Upper lobe of right lung (tissue), 1 donor: ENCODE data around the gene HSPBP1. TPM values are rescaled to one million over a fixed set of nuclear protein-coding genes. Genes with fewer than 3 reads are reported as not detected.

Source experiments
- ATAC-seq: fragments of 200-7000 bp; cut with Tn5 transposase; one replicate; pipeline ENCODE4 v1.9.1; 2020; ENCODE audit warnings: mild to moderate bottlenecking, moderate library complexity
- DNase-seq: peaks from one replicate; pipeline ENCODE4 v3.0.0-alpha.2; 2020
- H3K27ac ChIP-seq: fragments of 200-600 bp; one replicate; pipeline ENCODE4 v1.8.0; 2022
- H3K27me3 ChIP-seq: fragments of 200-600 bp; one replicate; pipeline ENCODE4 v1.8.0; 2022; ENCODE audit warnings: mild to moderate bottlenecking
- H3K36me3 ChIP-seq: fragments of 200-600 bp; one replicate; pipeline ENCODE4 v1.8.0; 2022
- H3K4me1 ChIP-seq: fragments of 200-600 bp; one replicate; pipeline ENCODE4 v1.8.0; 2022
- H3K4me3 ChIP-seq: fragments of 200-600 bp; one replicate; pipeline ENCODE4 v1.8.0; 2022; ENCODE audit warnings: mild to moderate bottlenecking
- H3K9me3 ChIP-seq: fragments of 200-600 bp; one replicate; pipeline ENCODE4 v1.8.0; 2022
- CTCF ChIP-seq: fragments of 200-600 bp; IDR thresholded peaks from one replicate; pipeline ENCODE4 v1.8.0; 2022; ENCODE audit warnings: antibody characterized with exemption
- intact Hi-C: fragments of 100-400 bp; cut with DNase I; formaldehyde crosslinking; loops from one replicate; pipeline ENCODE4 v1.11.0; 2022
- total RNA-seq: library from RNA; stranded (reverse); fragmentation: NEBNext Ultra II Directional; extraction: Animal tissue kit (Norgen Biotek cat#: 25700); gene quantifications from one replicate; pipeline ENCODE4 v1.2.1, GENCODE V29; 2021
- donor health status: DM: no; HTN: yes; CAD: no; lungs with severe emphysema.

Gene HSPBP1
- total RNA-seq, 1 donor from 2014 or later, result 19.7 TPM

- ATAC-seq, result no peak
These were observed 20.1 kb upstream of the HSPBP1 start for GRCh38 chr19:55299991-55300390.

GRCh38 chr19:55297267-55297666, 17.4 kb upstream of the HSPBP1 start:
- no peak overlapping the region for H3K27ac ChIP-seq

More at GRCh38 chr19:55299991-55300390, 20.1 kb upstream of the HSPBP1 start:
- DNase-seq, result no peak
- H3K27me3 ChIP-seq, result no peaks in the 10 kb centered on the region
- H3K4me1 ChIP-seq, result peaks cover 7% of the 10 kb centered on the region
- intact Hi-C loops, result no loop called here
- no peaks in the 10 kb centered on the region for H3K36me3 ChIP-seq
- no peaks in the 10 kb centered on the region for H3K9me3 ChIP-seq
- no peak overlapping the region for H3K4me3 ChIP-seq
- TF ChIP-seq CTCF, result no peak
- H3K27ac ChIP-seq, result no peak overlapping the region

GRCh38 chr19:55289117-55289796, 9.3 kb upstream of the HSPBP1 start:
- intact Hi-C loops, result no loop called here
- H3K27ac ChIP-seq, result no peak overlapping the region
- DNase-seq, result no peak
- H3K27me3 ChIP-seq, result no peaks in the 10 kb centered on the region
- no peaks in the 10 kb centered on the region for H3K4me1 ChIP-seq
- H3K36me3 ChIP-seq, result no peaks in the 10 kb centered on the region
- H3K4me3 ChIP-seq, result no peak overlapping the region
- ATAC-seq, result no peak
- TF ChIP-seq CTCF, result no peak
- no peaks in the 10 kb centered on the region for H3K9me3 ChIP-seq

More at GRCh38 chr19:55297267-55297666, 17.4 kb upstream of the HSPBP1 start:
- no peak for TF ChIP-seq CTCF
- DNase-seq (no peak), ATAC-seq (no peak)
- H3K9me3 ChIP-seq, result no peaks in the 10 kb centered on the region
- intact Hi-C loops, result no loop called here
- no peak overlapping the region for H3K4me3 ChIP-seq
- no peaks in the 10 kb centered on the region for H3K27me3 ChIP-seq
- peaks cover 7% of the 10 kb centered on the region for H3K4me1 ChIP-seq
- H3K36me3 ChIP-seq, result no peaks in the 10 kb centered on the region

GRCh38 chr19:55287361-55288079, 7.6 kb upstream of the HSPBP1 start:
- DNase-seq, result no peak

GRCh38 chr19:55285229-55285890, 5.5 kb upstream of the HSPBP1 start:
- Histone ChIP-seq H3K27me3 (no peaks in the 10 kb centered on the region), H3K27ac (no peak overlapping the region), H3K36me3 (no peaks in the 10 kb centered on the region), H3K4me1 (peaks cover 3% of the 10 kb centered on the region), H3K4me3 (no peak overlapping the region), H3K9me3 (no peaks in the 10 kb centered on the region)
- ATAC-seq, result no peak
- no peak for DNase-seq
- intact Hi-C loops, result no loop called here
- TF ChIP-seq CTCF, result no peak

More at GRCh38 chr19:55287361-55288079, 7.6 kb upstream of the HSPBP1 start:
- Histone ChIP-seq H3K9me3 (no peaks in the 10 kb centered on the region), H3K36me3 (no peaks in the 10 kb centered on the region), H3K4me3 (no peak overlapping the region), H3K27ac (no peak overlapping the region), H3K27me3 (no peaks in the 10 kb centered on the region), H3K4me1 (no peaks in the 10 kb centered on the region)
- TF ChIP-seq CTCF, result no peak
- no peak for ATAC-seq
- intact Hi-C loops, result no loop called here
